BE2C (cell line): Measurements from ENCODE around the gene PLTP.

Source experiments
- DNase-seq: peaks from one replicate; pipeline ENCODE4 v3.0.0-alpha.2; 2020
- H3K27me3 ChIP-seq: fragments of 250-450 bp; sonication (Bioruptor Pico); 2 replicates; pipeline ENCODE4 v1.5.1; 2020; ENCODE audit warnings: mild to moderate bottlenecking
- H3K36me3 ChIP-seq: fragments of 250-450 bp; sonication (Bioruptor Pico); 2 replicates; pipeline ENCODE4 v1.5.1; 2020; ENCODE audit warnings: mild to moderate bottlenecking
- H3K4me1 ChIP-seq: fragments of 250-450 bp; sonication (Bioruptor Pico); 2 replicates; pipeline ENCODE4 v1.5.1; 2020
- H3K4me3 ChIP-seq: 2 replicates; pipeline ENCODE4 v1.5.1; 2011; ENCODE audit warnings: low read depth, low read length
- H3K9me3 ChIP-seq: fragments of 250-450 bp; sonication (Bioruptor Pico); 2 replicates; pipeline ENCODE4 v1.5.1; 2020
- CTCF ChIP-seq: IDR thresholded peaks from 2 replicates; pipeline ENCODE4 v1.5.1; 2012; ENCODE audit warnings: mild to moderate bottlenecking, low read depth, low read length

Gene PLTP

GRCh38 chr20:45851501-45851900 is 60.5 kb downstream of the PLTP start:
- no peaks in the 10 kb centered on the region for H3K9me3 ChIP-seq
- TF ChIP-seq CTCF: no peak
- no peak for DNase-seq
- no peak overlapping the region for H3K4me3 ChIP-seq
- no peaks in the 10 kb centered on the region for H3K27me3 ChIP-seq
- peaks cover 7% of the 10 kb centered on the region for H3K36me3 ChIP-seq
- no peaks in the 10 kb centered on the region for H3K4me1 ChIP-seq

- Histone ChIP-seq H3K36me3 (peaks cover 7% of the 10 kb centered on the region), H3K27me3 (no peaks in the 10 kb centered on the region), H3K9me3 (no peaks in the 10 kb centered on the region), H3K4me1 (no peaks in the 10 kb centered on the region), H3K4me3 (no peak overlapping the region)
- TF ChIP-seq CTCF: no peak
- DNase-seq: no peak
Observed at GRCh38 chr20:45850926-45851325, 61.0 kb downstream of the PLTP start.

GRCh38 chr20:45850238-45850637 is 61.7 kb downstream of the PLTP start:
- peaks cover 7% of the 10 kb centered on the region for H3K36me3 ChIP-seq
- no peaks in the 10 kb centered on the region for H3K4me1 ChIP-seq
- no peak for TF ChIP-seq CTCF

GRCh38 chr20:45848969-45849582 is 62.9 kb downstream of the PLTP start:
- Histone ChIP-seq H3K4me3 (no peak overlapping the region), H3K9me3 (no peaks in the 10 kb centered on the region), H3K27me3 (no peaks in the 10 kb centered on the region), H3K36me3 (peaks cover 18% of the 10 kb centered on the region), H3K4me1 (no peaks in the 10 kb centered on the region)
- no peak for TF ChIP-seq CTCF
- no peak for DNase-seq

More at GRCh38 chr20:45850238-45850637, 61.7 kb downstream of the PLTP start:
- H3K27me3 ChIP-seq: no peaks in the 10 kb centered on the region
- no peaks in the 10 kb centered on the region for H3K9me3 ChIP-seq
- DNase-seq: no peak
- H3K4me3 ChIP-seq: no peak overlapping the region
